ENCODE data around the gene KNSTRN. TPM values are rescaled to one million over a fixed set of nuclear protein-coding genes. Genes with fewer than 3 reads are reported as not detected.

The KNSTRN gene
- polyA plus RNA-seq, 2 of the 4 experiments (the other 2 are of a cell fraction) = 48.0 to 50.3 TPM

DNA sequence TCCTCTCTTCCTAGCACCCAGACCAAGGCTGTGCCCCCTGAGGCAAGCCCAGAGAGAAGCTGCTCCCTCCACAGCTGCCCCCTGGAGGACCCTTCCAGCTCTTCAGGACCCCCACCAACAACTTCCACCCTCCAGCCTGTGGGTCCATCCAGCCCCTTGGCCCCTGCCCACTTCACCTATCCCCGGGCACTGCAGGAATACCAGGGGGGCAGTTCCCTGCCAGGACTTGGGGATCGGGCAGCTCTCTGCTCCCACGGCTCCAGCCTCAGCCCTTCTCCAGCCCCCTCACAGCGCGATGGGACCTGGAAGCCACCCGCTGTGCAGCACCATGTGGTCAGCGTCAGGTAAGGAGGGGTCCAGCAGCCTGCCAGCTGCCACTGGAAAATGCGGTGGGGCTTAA lies 18.9 kb upstream of the KNSTRN start:
- no peak for TF ChIP-seq NFE2L2 (conservative IDR thresholded peaks at IDR 0.05; ENCODE audit: low read length)
- TF ChIP-seq TFCP2L1 (CRISPR knock-in tag; IDR thresholded peaks at IDR 0.05) = no peak
- H3K9me3 ChIP-seq = no peaks in the 10 kb centered on the region
- ATAC-seq (no peak), DNase-seq (ENCODE audit: low read depth in 1 of 2, low spot score in 1 of 2) (no peak), FAIRE-seq (no peak)
- ChIA-PET POLR2A (no interaction called here), CTCF (interaction anchor here (0.7 to 9.5 kb wide), 3 partner anchors 21 to 58 kb away, joined by 3 to 135 read pairs (median 5); partner anchors contain the start of gene CCDC9B)
- no peak overlapping the region for H3K4me2 ChIP-seq
- no peak overlapping the region for H3K27ac ChIP-seq
- 0 out of 3 replicates have a peak, but pooled peaks cover 7% of the 10 kb centered on the region for H3K4me1 ChIP-seq
- no peak overlapping the region for H3K4me3 ChIP-seq
- 77% methylated on average over 8 of the region's 8 CpGs for WGBS (ENCODE audit: missing lambda C conversion rate)

DNA sequence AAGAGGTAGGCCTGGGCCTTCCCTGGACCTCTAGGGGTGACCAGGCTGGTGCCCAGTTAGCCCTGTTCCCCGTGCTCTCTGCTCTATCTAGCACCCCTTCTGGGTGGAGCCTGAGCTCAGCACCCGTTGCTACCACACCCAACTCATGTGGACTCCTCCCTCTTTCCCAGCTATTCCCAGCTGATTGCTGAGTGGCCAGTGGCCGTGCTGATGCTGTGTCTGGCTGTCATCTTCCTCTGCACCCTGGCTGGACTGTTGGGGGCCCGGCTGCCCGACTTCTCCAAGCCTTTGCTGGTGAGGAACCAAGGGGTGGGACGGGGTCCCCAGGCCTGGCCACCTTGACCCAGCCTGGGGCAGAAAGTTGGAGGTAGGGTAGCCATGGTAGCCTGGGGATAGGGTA lies 18.3 kb upstream of the KNSTRN start:
- WGBS (ENCODE audit: missing lambda C conversion rate) = 20% methylated on average over 1 of the region's 6 CpGs
- TF ChIP-seq, protein P1, sequence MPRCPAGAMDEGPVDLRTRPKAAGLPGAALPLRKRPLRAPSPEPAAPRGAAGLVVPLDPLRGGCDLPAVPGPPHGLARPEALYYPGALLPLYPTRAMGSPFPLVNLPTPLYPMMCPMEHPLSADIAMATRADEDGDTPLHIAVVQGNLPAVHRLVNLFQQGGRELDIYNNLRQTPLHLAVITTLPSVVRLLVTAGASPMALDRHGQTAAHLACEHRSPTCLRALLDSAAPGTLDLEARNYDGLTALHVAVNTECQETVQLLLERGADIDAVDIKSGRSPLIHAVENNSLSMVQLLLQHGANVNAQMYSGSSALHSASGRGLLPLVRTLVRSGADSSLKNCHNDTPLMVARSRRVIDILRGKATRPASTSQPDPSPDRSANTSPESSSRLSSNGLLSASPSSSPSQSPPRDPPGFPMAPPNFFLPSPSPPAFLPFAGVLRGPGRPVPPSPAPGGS (IDR thresholded peaks at IDR 0.05) = no peak
- TF ChIP-seq ESRRA (IDR thresholded peaks at IDR 0.05; ENCODE audit: borderline replicate concordance, low read length) (no peak), RARB (CRISPR knock-in tag; IDR thresholded peaks at IDR 0.05) (no peak), CBX8 (IDR thresholded peaks at IDR 0.05) (no peak)
- Histone ChIP-seq H3K27ac (no peak overlapping the region), H3K4me3 (no peak overlapping the region), H3K4me2 (no peak overlapping the region), H3K9me3 (no peaks in the 10 kb centered on the region), H3K4me1 (0 out of 3 replicates have a peak, but pooled peaks cover 7% of the 10 kb centered on the region)
- FAIRE-seq (no peak), ATAC-seq (no peak), DNase-seq (ENCODE audit: low read depth in 1 of 2, low spot score in 1 of 2) (no peak)
- ChIA-PET CTCF (interaction anchor here (0.7 to 9.5 kb wide), 7 partner anchors 12 to 81 kb away, joined by 3 to 135 read pairs (median 4); partner anchors contain the start of genes ANKRD63 and CCDC9B), POLR2A (no interaction called here)

DNA sequence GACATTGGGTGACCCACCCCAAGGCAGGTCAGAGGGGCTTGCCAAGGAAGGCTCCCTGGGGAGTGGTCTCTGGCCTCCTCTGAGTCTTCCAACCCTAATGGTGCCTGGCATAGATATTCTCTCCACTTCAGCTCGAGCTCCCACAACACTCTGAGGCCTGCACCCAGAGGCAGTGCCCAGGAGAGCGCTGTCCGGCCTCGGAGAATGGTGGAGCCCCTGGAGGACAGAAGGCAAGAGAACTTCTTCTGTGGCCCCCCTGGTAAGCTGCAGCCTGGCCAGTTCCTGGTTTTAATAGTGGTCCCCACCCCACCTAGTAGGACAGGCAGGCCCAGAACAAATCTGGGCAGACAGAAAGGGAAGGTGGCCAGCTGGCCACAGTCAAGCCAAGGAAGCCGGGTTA lies 17.5 kb upstream of the KNSTRN start:
- no peak for TF ChIP-seq BHLHE40 (IDR thresholded peaks at IDR 0.05; ENCODE audit: low read depth, low read length)
- no peak for TF ChIP-seq GATA3 (IDR thresholded peaks at IDR 0.05; ENCODE audit: borderline replicate concordance)
- TF ChIP-seq HOXB5 (CRISPR knock-in tag; IDR thresholded peaks at IDR 0.05) = no peak
- no peak for TF ChIP-seq FOSL2 (IDR thresholded peaks at IDR 0.05)
- no peak for TF ChIP-seq FOSL2 (CRISPR knock-in tag; IDR thresholded peaks at IDR 0.05)
- TF ChIP-seq FOXS1 (CRISPR knock-in tag; IDR thresholded peaks at IDR 0.05) = no peak
- TF ChIP-seq NR3C1 (IDR thresholded peaks at IDR 0.05) = no peak
- no peak for TF ChIP-seq HOXB13 (CRISPR knock-in tag; IDR thresholded peaks at IDR 0.05; ENCODE audit: low read depth)
- no peak for TF ChIP-seq HDAC2 (IDR thresholded peaks at IDR 0.05)
- Histone ChIP-seq H3K27ac (no peak overlapping the region), H3K4me2 (no peak overlapping the region), H3K4me1 (0 out of 3 replicates have a peak, but pooled peaks cover 7% of the 10 kb centered on the region), H3K4me3 (no peak overlapping the region), H3K9me3 (no peaks in the 10 kb centered on the region)
- ChIA-PET POLR2A (no interaction called here), CTCF (interaction anchor here (0.7 to 9.5 kb wide), 10 partner anchors 11 to 82 kb away, joined by 3 to 135 read pairs (median 4); partner anchors contain the start of genes ANKRD63, CCDC9B and INAFM2)
- WGBS (ENCODE audit: missing lambda C conversion rate) = no CpG with 5 or more reads among the region's 5 CpGs
- FAIRE-seq (no peak), DNase-seq (ENCODE audit: low read depth in 1 of 2, low spot score in 1 of 2) (no peak), ATAC-seq (no peak)

DNA sequence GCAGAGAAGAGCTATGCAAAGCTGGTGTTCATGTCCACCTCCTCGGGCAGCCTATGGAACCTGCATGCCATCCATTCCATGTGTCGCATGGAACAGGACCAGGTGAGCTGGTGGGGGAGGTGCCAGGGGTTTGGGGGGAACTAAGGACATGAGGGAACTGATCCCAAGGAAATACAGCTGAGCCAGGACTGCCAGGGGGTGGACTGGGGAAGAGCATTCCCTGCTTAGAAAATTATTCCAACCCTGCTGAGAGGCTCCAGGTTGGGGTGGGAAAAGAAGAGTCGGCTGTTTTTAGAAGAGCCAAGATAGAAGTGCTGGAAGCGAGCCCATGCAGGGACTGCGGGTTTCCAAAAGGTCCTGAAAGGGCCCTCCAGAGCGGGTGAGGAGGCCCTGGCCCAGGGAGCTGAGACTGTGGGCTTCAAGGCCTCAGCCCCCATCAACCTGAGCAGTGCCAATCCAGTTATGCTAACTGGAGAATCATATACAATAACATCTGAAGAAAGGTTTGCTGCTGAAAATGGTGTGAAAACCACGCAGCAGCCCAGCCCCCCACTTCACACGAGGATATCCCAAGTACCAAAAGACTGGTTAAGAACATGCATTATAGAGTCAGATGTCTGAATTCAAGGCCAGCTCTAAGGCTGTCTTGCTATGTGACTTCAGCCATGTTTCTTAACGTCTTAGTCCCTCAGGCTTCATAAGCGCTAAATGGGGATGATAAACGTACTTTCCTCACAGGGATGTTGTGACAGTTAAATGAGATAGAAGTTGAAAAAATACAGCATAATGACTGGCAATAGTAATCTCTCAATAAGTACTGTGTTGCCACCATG lies 16.7 kb upstream of the KNSTRN start:
- TF ChIP-seq RARB (CRISPR knock-in tag; IDR thresholded peaks at IDR 0.05) (no peak), RCOR1 (IDR thresholded peaks at IDR 0.05; ENCODE audit: low read depth, low read length) (no peak)
- FAIRE-seq (no peak), ATAC-seq (no peak), DNase-seq (ENCODE audit: low read depth in 1 of 2, low spot score in 1 of 2) (no peak)
- no peak overlapping the region for H3K4me2 ChIP-seq
- CTCF ChIA-PET = interaction anchor here (0.8 to 9.5 kb wide), 10 partner anchors 10 to 91 kb away, joined by 3 to 135 read pairs (median 10); partner anchors contain the start of genes CCDC9B, INAFM2 and IVD
- no peak overlapping the region for H3K27ac ChIP-seq
- POLR2A ChIA-PET = no interaction called here
- H3K9me3 ChIP-seq = no peaks in the 10 kb centered on the region
- WGBS (ENCODE audit: missing lambda C conversion rate) = 86% methylated on average over 10 of the region's 11 CpGs
- H3K4me3 ChIP-seq = no peak overlapping the region
- 0 out of 3 replicates have a peak, but pooled peaks cover 7% of the 10 kb centered on the region for H3K4me1 ChIP-seq

Data from A549 (cell line).